GM12864 (cell line): ENCODE measurements around the gene C17orf67.
A peak's percentile ranks its signal among the peaks of the same experiment; 100 is the strongest.

Experiments used
- DNase-seq: peaks from one replicate; pipeline ENCODE4 v3.0.0-alpha.2; 2011; ENCODE audit warnings: low read depth
- H3K4me3 ChIP-seq: 2 replicates; pipeline ENCODE4 v1.5.1; 2011; ENCODE audit warnings: mild to moderate bottlenecking, low read depth, low read length, control low read depth
- TF ChIP-seq, protein P1 (sequence below): IDR thresholded peaks from 2 replicates; pipeline ENCODE4 v1.5.1; 2011; ENCODE audit warnings: low read depth, mild to moderate bottlenecking, moderate library complexity, low read length, control low read depth, inconsistent platforms; ENCODE audit errors: missing control alignments

C17orf67 gene

DNA sequence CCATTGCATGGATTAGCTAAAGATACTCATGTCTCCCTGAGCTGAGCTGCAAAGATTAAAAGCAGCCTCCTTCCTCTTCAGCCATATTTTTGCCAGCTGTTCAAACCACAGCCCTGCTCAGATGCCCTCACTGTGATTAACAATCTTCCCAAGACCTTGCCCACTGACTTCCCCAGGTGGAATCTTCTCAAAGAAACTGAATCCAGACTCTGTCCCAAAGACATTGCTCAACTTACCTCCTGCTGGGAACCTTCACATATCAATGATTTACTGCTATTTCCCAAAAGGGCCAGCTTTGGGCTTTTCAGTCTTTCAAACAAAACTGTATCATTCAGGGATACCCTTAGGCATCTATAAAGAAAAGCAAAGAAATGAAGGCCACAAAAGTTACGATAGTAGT is 9.2 kb downstream of the C17orf67 start:
- H3K4me3 ChIP-seq: no peak overlapping the region
- DNase-seq: no peak
- TF ChIP-seq, protein P1, sequence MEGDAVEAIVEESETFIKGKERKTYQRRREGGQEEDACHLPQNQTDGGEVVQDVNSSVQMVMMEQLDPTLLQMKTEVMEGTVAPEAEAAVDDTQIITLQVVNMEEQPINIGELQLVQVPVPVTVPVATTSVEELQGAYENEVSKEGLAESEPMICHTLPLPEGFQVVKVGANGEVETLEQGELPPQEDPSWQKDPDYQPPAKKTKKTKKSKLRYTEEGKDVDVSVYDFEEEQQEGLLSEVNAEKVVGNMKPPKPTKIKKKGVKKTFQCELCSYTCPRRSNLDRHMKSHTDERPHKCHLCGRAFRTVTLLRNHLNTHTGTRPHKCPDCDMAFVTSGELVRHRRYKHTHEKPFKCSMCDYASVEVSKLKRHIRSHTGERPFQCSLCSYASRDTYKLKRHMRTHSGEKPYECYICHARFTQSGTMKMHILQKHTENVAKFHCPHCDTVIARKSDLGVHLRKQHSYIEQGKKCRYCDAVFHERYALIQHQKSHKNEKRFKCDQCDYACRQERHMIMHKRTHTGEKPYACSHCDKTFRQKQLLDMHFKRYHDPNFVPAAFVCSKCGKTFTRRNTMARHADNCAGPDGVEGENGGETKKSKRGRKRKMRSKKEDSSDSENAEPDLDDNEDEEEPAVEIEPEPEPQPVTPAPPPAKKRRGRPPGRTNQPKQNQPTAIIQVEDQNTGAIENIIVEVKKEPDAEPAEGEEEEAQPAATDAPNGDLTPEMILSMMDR: no peak

DNA sequence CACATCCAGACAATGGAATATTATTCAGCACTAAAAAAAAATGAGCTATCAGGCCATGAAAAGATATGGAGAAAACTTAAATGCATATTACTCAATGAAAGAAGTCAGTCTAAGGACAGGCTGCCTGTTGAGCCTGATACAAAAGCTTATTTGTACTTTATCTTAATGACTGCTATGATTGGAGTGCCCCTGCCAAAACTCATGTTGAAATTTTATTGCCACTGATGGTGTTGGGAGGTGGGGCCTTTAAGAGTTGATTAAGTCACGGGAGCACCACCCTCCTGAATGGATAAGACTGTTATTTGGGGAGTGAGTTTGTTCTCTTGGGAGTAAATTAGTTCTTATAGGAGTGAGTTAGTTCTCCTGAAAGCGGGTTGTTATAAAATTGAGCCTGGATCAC is 9.9 kb downstream of the C17orf67 start:
- no peak overlapping the region for H3K4me3 ChIP-seq
- TF ChIP-seq, protein P1: no peak
- no peak for DNase-seq

DNA sequence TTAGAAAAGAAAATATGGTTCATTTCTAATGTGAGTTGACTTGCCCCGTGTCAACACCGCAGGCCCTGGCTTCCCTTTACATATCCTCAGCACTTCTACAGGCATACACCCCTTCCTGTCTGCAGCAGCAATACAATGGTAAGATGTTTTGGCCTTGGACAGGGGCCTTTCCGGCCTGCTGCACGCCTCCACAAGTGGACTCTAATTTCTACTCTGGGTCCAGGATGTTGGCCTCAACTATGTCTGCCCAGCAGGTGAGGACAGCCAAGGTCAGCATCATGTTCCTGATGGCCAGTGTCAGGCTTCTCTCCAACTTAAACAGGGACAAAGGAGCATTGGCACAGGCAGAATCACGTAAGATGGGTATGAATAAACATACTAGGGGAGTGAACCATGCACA is 11.0 kb downstream of the C17orf67 start:
- TF ChIP-seq, protein P1: no peak
- DNase-seq: no peak
- H3K4me3 ChIP-seq: no peak overlapping the region

DNA sequence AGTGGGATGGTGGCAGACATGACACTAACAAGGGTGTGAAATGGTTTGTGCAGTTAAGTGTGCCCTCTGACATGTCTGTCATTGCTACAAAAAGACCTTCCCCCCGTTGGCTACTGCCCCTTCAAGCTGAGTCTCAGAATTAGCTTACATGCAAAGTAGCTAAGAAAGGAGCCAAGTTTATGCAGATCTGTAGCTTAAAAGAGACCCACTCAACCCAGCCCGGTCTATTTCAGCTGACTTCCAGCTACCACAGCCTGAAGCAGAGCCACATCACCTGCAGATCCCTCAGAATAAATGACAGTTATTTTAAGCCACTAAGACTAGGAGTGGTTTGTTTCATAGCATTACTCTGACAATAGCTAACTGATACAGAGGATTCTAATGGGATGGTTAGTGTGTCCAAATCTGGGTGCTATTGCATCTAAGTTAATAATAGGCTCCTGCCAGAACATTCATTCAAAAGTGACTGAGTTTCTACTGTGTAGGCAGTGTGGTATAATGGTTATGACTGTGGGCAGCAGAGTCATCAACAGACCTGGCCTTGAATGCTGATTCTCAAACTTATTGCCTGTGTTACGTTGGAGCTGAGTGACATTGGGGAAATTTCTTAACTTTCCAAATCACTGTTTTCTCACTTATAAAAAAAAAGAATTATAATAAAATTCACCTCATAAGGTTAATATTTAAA is 11.7 kb downstream of the C17orf67 start:
- TF ChIP-seq, protein P1: no peak
- no peak for DNase-seq
- H3K4me3 ChIP-seq: no peak overlapping the region

DNA sequence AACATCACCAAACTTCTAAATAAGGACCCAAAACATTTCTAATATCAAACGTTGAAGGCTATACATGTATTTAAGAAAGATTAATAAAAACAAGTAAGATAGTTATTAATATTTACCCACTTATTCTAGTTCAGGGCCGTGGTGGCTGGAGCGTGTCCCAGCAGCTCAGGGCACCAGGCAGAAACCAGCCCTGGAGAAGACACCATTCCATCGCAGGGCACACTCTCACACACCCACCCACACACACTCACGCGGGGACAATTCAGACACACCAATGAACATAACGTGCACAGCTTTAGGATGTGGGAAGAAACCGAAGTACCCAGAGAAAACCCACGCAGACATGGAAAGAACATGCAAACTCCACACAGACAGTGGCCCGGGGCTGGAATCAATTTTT is 13.5 kb downstream of the C17orf67 start:
- H3K4me3 ChIP-seq: no peak overlapping the region
- no peak for DNase-seq
- TF ChIP-seq, protein P1: no peak

DNA sequence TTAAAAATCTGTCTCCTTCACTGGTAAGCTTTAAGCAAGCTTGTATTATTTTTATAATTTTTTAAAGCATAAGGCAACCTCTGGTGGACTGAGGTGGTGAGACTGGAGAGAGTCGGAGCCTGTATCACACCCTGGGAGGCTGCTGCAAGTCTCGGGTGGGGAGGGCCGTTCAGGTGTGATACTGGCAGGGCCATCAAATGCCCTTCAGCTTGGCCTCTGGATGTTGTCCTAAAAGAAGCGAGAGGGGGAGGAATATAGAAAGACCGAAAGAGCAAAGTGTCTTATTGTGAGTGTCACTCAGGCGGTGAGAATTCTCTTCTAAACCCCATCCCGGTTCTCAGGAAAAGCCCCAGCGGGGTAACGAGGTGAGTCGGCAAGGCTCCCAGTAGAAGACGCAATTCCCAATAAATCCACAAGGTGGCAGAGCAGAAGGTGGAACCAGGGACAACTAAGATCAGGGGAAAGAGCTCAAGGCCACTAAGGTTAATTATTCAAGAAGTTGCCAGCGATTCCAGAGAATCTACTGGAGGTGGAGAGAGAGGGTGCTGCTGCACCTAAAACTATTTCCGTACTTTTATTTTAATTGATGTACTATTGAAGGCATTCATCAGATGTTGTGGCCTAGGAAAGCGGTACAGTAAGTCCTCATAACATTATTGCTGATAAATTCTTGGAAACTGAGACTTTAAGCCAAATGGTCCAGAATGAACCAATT is 14.1 kb downstream of the C17orf67 start:
- DNase-seq: peak; percentile 51
- TF ChIP-seq, protein P1: peak; percentile 79
- no peak overlapping the region for H3K4me3 ChIP-seq
